HEK293 (cell line): Measurements from ENCODE around the gene HMCN2.

Experiments
- CTCF ChIA-PET: fragments of 350-600 bp; formaldehyde crosslinking; extraction: SDS; loops from one replicate; lab custom pipeline; 2021; ENCODE audit warnings: antibody characterized with exemption; lab: Yijun Ruan, JAX
- POLR2A ChIA-PET: fragments of 300-600 bp; formaldehyde crosslinking; extraction: SDS; loops from one replicate; lab custom pipeline; 2020; ENCODE audit warnings: antibody characterized with exemption, inconsistent platforms; lab: Yijun Ruan, JAX
- H3K27ac ChIP-seq: fragments of 200-500 bp; sonication (Bioruptor generic); 2 replicates; pipeline ENCODE4 v1.5.1; 2014; ENCODE audit warnings: low read depth, low read length, control low read depth, inconsistent platforms; ENCODE audit errors: extremely low read depth
- H3K36me3 ChIP-seq, 2 experiments: fragments of 200-500 bp in 1 of 2; sonication (Bioruptor generic) in 1 of 2; 1 replicate in 1 of 2; 2 replicates in 1 of 2; pipeline ENCODE4 v1.5.1; 2014 to 2017; ENCODE audit warnings: inconsistent platforms in 2 of 2, low read length in 2 of 2; ENCODE audit not compliant: control insufficient read depth in 2 of 2, insufficient read depth in 1 of 2
- H3K4me1 ChIP-seq: fragments of 200-500 bp; sonication (Bioruptor generic); 2 replicates; pipeline ENCODE4 v1.5.1; 2014; ENCODE audit warnings: mild to moderate bottlenecking, low read length, inconsistent platforms; ENCODE audit not compliant: control insufficient read depth, insufficient read depth
- H3K4me3 ChIP-seq: 2 replicates; pipeline ENCODE4 v1.5.1; 2011; ENCODE audit warnings: low read depth, mild to moderate bottlenecking, control low read depth, low read length, moderate library complexity
- H3K9me3 ChIP-seq: fragments of 200-500 bp; sonication (Bioruptor generic); 2 replicates; pipeline ENCODE4 v1.5.1; 2014; ENCODE audit warnings: low read depth, low read length, inconsistent platforms; ENCODE audit not compliant: control insufficient read depth, insufficient read depth
- GLI4 ChIP-seq: fragments of 450-650 bp; formaldehyde crosslinking; IDR thresholded peaks from 2 replicates; pipeline ENCODE4 v1.5.1; 2016; ENCODE audit warnings: missing biosample characterization, missing genetic modification characterization
- GLIS2 ChIP-seq: fragments of 450-650 bp; formaldehyde crosslinking; IDR thresholded peaks from 2 replicates; pipeline ENCODE4 v1.5.1; 2016; ENCODE audit warnings: missing biosample characterization, missing genetic modification characterization
- HOXA7 ChIP-seq: sonication (generic); formaldehyde crosslinking; IDR thresholded peaks from 2 replicates; pipeline ENCODE4 v1.8.1; 2022; ENCODE audit warnings: missing genetic modification reagents, borderline replicate concordance
- IKZF3 ChIP-seq: fragments of 450-650 bp; IDR thresholded peaks from 2 replicates; pipeline ENCODE4 v1.5.0; 2018; ENCODE audit warnings: missing biosample characterization, mild to moderate bottlenecking, missing genetic modification characterization, moderate library complexity
- KLF7 ChIP-seq: fragments of 450-650 bp; formaldehyde crosslinking; IDR thresholded peaks from 2 replicates; pipeline ENCODE4 v1.5.1; 2016; ENCODE audit warnings: missing biosample characterization, missing genetic modification characterization, borderline replicate concordance
- KLF9 ChIP-seq: fragments of 450-650 bp; formaldehyde crosslinking; IDR thresholded peaks from 2 replicates; pipeline ENCODE4 v1.5.1; 2016; ENCODE audit warnings: missing biosample characterization, missing genetic modification characterization, low read depth
- YY2 ChIP-seq: fragments of 450-650 bp; formaldehyde crosslinking; IDR thresholded peaks from 2 replicates; pipeline ENCODE4 v1.5.1; 2016; ENCODE audit warnings: missing biosample characterization, missing genetic modification characterization
- ZBTB1 ChIP-seq: fragments of 450-650 bp; formaldehyde crosslinking; IDR thresholded peaks from 2 replicates; pipeline ENCODE4 v1.5.1; 2016; ENCODE audit warnings: missing biosample characterization, missing genetic modification characterization
- ZFP3 ChIP-seq: fragments of 450-650 bp; formaldehyde crosslinking; IDR thresholded peaks from 2 replicates; pipeline ENCODE4 v1.5.1; 2016; ENCODE audit warnings: low read depth, missing biosample characterization, missing genetic modification characterization
- ZFP37 ChIP-seq: fragments of 450-650 bp; formaldehyde crosslinking; IDR thresholded peaks from 2 replicates; pipeline ENCODE4 v1.5.1; 2016; ENCODE audit warnings: missing biosample characterization, missing genetic modification characterization
- ZFP41 ChIP-seq: fragments of 450-650 bp; formaldehyde crosslinking; IDR thresholded peaks from 2 replicates; pipeline ENCODE4 v1.5.1; 2016; ENCODE audit warnings: missing biosample characterization, missing genetic modification characterization, borderline replicate concordance
- ZNF10 ChIP-seq: fragments of 450-650 bp; formaldehyde crosslinking; IDR thresholded peaks from 2 replicates; pipeline ENCODE4 v1.5.1; 2017; ENCODE audit warnings: missing biosample characterization, missing genetic modification characterization
- ZNF114 ChIP-seq: fragments of 450-650 bp; formaldehyde crosslinking; IDR thresholded peaks from 2 replicates; pipeline ENCODE4 v1.5.0; 2017; ENCODE audit warnings: missing biosample characterization, missing genetic modification characterization
- ZNF121 ChIP-seq: fragments of 450-650 bp; formaldehyde crosslinking; IDR thresholded peaks from 2 replicates; pipeline ENCODE4 v1.5.1; 2016; ENCODE audit warnings: missing biosample characterization, missing genetic modification characterization
- ZNF133 ChIP-seq: fragments of 450-650 bp; formaldehyde crosslinking; IDR thresholded peaks from 2 replicates; pipeline ENCODE4 v1.5.1; 2016; ENCODE audit warnings: missing biosample characterization, missing genetic modification characterization
- ZNF138 ChIP-seq: fragments of 450-650 bp; formaldehyde crosslinking; IDR thresholded peaks from 2 replicates; pipeline ENCODE4 v1.5.1; 2016; ENCODE audit warnings: missing biosample characterization, missing genetic modification characterization, borderline replicate concordance
- ZNF2 ChIP-seq: fragments of 450-650 bp; formaldehyde crosslinking; IDR thresholded peaks from 2 replicates; pipeline ENCODE4 v1.5.1; 2016; ENCODE audit warnings: missing biosample characterization, missing genetic modification characterization
- ZNF211 ChIP-seq: fragments of 450-650 bp; formaldehyde crosslinking; IDR thresholded peaks from 2 replicates; pipeline ENCODE4 v1.5.1; 2016; ENCODE audit warnings: low read depth, missing biosample characterization, missing genetic modification characterization
- ZNF223 ChIP-seq: fragments of 450-650 bp; formaldehyde crosslinking; IDR thresholded peaks from 2 replicates; pipeline ENCODE4 v1.5.1; 2016; ENCODE audit warnings: missing biosample characterization, missing genetic modification characterization
- ZNF24 ChIP-seq: fragments of 450-650 bp; formaldehyde crosslinking; IDR thresholded peaks from 2 replicates; pipeline ENCODE4 v1.5.1; 2016; ENCODE audit warnings: missing biosample characterization, missing genetic modification characterization
- ZNF292 ChIP-seq: fragments of 450-650 bp; formaldehyde crosslinking; IDR thresholded peaks from 2 replicates; pipeline ENCODE4 v1.5.1; 2016; ENCODE audit warnings: low read depth, missing biosample characterization, missing genetic modification characterization, borderline replicate concordance
- ZNF324 ChIP-seq: fragments of 450-650 bp; formaldehyde crosslinking; IDR thresholded peaks from 2 replicates; pipeline ENCODE4 v1.5.1; 2016; ENCODE audit warnings: missing biosample characterization, missing genetic modification characterization
- ZNF555 ChIP-seq: fragments of 450-650 bp; formaldehyde crosslinking; conservative IDR thresholded peaks from 2 replicates; pipeline ENCODE4 v1.5.1; 2017; ENCODE audit warnings: missing biosample characterization, mild to moderate bottlenecking, missing genetic modification characterization, inconsistent platforms
- ZNF558 ChIP-seq: fragments of 450-650 bp; formaldehyde crosslinking; IDR thresholded peaks from 2 replicates; pipeline ENCODE4 v1.5.1; 2016; ENCODE audit warnings: missing biosample characterization, missing genetic modification characterization
- ZNF701 ChIP-seq: fragments of 450-650 bp; formaldehyde crosslinking; IDR thresholded peaks from 2 replicates; pipeline ENCODE4 v1.5.1; 2016; ENCODE audit warnings: missing biosample characterization, missing genetic modification characterization
- ZNF747 ChIP-seq: fragments of 450-650 bp; formaldehyde crosslinking; IDR thresholded peaks from 2 replicates; pipeline ENCODE4 v1.5.1; 2016; ENCODE audit warnings: missing biosample characterization, missing genetic modification characterization
- ZNF830 ChIP-seq: fragments of 450-650 bp; IDR thresholded peaks from 2 replicates; pipeline ENCODE4 v1.5.0; 2018; ENCODE audit warnings: missing biosample characterization, missing genetic modification characterization, low read depth, mild to moderate bottlenecking, moderate library complexity
- TF ChIP-seq, protein P1 (sequence below): fragments of 450-650 bp; formaldehyde crosslinking; IDR thresholded peaks from 2 replicates; pipeline ENCODE4; 2016; ENCODE audit warnings: missing biosample characterization, missing genetic modification characterization

Gene HMCN2

DNA sequence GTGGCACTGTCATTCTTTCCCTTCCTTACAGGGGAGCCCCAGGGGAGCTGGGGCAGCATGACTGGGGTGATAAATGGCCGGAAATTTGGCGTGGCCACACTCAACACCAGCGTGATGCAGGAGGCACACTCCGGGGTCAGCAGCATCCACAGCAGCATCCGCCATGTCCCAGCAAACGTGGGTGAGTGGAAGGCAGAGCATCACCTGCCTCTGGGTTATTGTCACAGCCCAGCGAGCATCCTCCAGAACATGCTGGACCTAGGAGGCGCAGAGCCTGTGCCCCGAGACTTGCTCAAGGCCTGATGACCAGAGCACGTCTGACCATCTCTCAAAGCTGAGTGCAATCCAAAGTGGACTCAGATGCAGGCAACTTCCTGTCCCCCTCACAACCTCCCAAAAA, 157.0 kb downstream of the HMCN2 start:
- Histone ChIP-seq H3K9me3 (no peaks in the 10 kb centered on the region), H3K36me3 (no peaks in the 10 kb centered on the region), H3K4me1 (no peaks in the 10 kb centered on the region), H3K27ac (no peak overlapping the region), H3K4me3 (no peak overlapping the region)
- TF ChIP-seq ZNF555 (no peak), ZNF211 (no peak), ZNF747 (tag by site-specific recombination) (no peak), ZNF830 (tag by site-specific recombination) (no peak), ZFP3 (tag by site-specific recombination) (no peak), GLIS2 (tag by site-specific recombination) (no peak), IKZF3 (no peak), ZNF324 (tag by site-specific recombination) (no peak), KLF7 (tag by site-specific recombination) (no peak), ZFP41 (tag by site-specific recombination) (no peak), GLI4 (no peak), ZNF223 (tag by site-specific recombination) (no peak), ZNF121 (no peak), YY2 (no peak), ZNF24 (tag by site-specific recombination) (no peak), ZNF558 (no peak)
- POLR2A ChIA-PET: interaction anchor here (1.0 kb wide), 1 partner anchor 24 kb away, joined by 5 read pairs; no protein-coding TSS in a partner anchor
- CTCF ChIA-PET: interaction anchor here (1.3 to 2.2 kb wide), 3 partner anchors 9 to 260 kb away, joined by 4 to 8 read pairs (median 5); no protein-coding TSS in a partner anchor

DNA sequence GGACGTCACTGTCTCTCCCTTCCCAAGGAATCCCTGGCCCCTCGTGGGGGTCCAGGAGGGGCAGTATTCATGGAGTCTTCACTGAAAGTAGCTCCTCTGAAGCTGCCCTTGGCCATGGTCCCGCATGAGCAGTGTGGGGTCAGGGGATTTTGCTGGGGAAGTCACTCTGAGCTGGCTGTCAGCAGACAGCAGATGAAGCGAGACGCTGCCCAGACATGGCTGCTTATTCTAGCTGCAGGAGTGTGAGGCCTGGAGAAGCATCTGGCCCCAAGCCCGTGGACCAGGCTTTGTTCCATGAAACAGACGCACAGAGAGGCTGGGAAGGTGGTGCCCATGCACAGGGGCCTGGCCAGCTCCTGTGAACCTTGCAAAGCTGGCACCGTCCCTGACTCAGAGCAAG, 157.7 kb downstream of the HMCN2 start:
- no peak for TF ChIP-seq ZNF133 (tag by site-specific recombination)
- no peak for TF ChIP-seq ZNF2 (tag by site-specific recombination)
- TF ChIP-seq ZBTB1: no peak
- no peak for TF ChIP-seq KLF9 (tag by site-specific recombination)
- no peak for TF ChIP-seq ZNF211
- no peak for TF ChIP-seq ZNF10 (tag by site-specific recombination)
- TF ChIP-seq ZNF292: no peak
- no peak for TF ChIP-seq ZNF701 (tag by site-specific recombination)
- TF ChIP-seq, protein P1, sequence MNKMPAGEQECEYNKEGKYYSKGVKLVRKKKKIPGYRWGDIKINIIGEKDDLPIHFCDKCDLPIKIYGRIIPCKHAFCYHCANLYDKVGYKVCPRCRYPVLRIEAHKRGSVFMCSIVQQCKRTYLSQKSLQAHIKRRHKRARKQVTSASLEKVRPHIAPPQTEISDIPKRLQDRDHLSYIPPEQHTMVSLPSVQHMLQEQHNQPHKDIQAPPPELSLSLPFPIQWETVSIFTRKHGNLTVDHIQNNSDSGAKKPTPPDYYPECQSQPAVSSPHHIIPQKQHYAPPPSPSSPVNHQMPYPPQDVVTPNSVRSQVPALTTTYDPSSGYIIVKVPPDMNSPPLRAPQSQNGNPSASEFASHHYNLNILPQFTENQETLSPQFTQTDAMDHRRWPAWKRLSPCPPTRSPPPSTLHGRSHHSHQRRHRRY (tag by site-specific recombination): no peak
- TF ChIP-seq ZNF114 (tag by site-specific recombination): no peak
- TF ChIP-seq HOXA7 (CRISPR knock-in tag): no peak
- no peak for TF ChIP-seq ZFP37
- no peak for TF ChIP-seq GLIS2 (tag by site-specific recombination)
- no peak for TF ChIP-seq ZNF138
- Histone ChIP-seq H3K36me3 (no peaks in the 10 kb centered on the region), H3K27ac (no peak overlapping the region), H3K4me1 (no peaks in the 10 kb centered on the region), H3K4me3 (no peak overlapping the region), H3K9me3 (no peaks in the 10 kb centered on the region)
- ChIA-PET CTCF (interaction anchor here (0.6 to 1.3 kb wide), 3 partner anchors 38 to 1227 kb away, joined by 4 to 5 read pairs (median 5); no protein-coding TSS in a partner anchor), POLR2A (interaction anchor here (0.5 to 0.7 kb wide), 2 partner anchors 25 to 520 kb away, joined by 3 to 4 read pairs; no protein-coding TSS in a partner anchor)
